K562 (cell line): ENCODE data around the gene HECW1. TPM values are rescaled to one million over a fixed set of nuclear protein-coding genes. Genes with fewer than 3 reads are reported as not detected.

Experiments used
- ATAC-seq: fragments of 200-7000 bp; cut with Tn5 transposase; 3 replicates; pipeline ENCODE4 v1.9.1; 2020; ENCODE audit warnings: moderate library complexity
- BruUV-seq: library from RNA; stranded (reverse); fragments of 400-500 nt; replicated peaks from 2 replicates; lab custom pipeline; 2021; lab: Mats Ljungman, UMichigan
- CTCF ChIA-PET: fragments of 300-600 bp; formaldehyde crosslinking; extraction: SDS; loops from one replicate; lab custom pipeline; 2021; ENCODE audit warnings: low intra/inter-chr PET ratio; lab: Yijun Ruan, JAX
- POLR2A ChIA-PET: fragments of 300-600, 350-650 bp; sonication (Branson Sonifier 250); formaldehyde crosslinking; extraction: SDS; loops from one replicate; lab custom pipeline; 2021; ENCODE audit warnings: antibody characterized with exemption, inconsistent platforms; lab: Yijun Ruan, JAX
- DNase-seq, 4 experiments: peaks; one replicate each; pipeline versions ENCODE4 v3.0.0 to v3.0.0-alpha.2; 2011 to 2018; ENCODE audit warnings: low spot score in 3 of 4, mixed read lengths in 3 of 4; ENCODE audit errors: extremely low read depth in 1 of 4
- FAIRE-seq: peaks from 2 replicates; lab custom pipeline; 2011; peaks lifted over from hg19 to GRCh38; lab: Jason Lieb, UNC
- H2AFZ ChIP-seq: 2 replicates; pipeline ENCODE4 v1.6.0; 2011; ENCODE audit warnings: low read depth, low read length, control low read depth, inconsistent platforms
- H3K27ac ChIP-seq: fragments of 200-600 bp; 3 replicates; pipeline ENCODE4 v1.8.0; 2011; ENCODE audit warnings: low read depth, mild to moderate bottlenecking, control low read depth, inconsistent platforms, low read length, moderate library complexity, mixed read lengths; ENCODE audit errors: extremely low read depth
- H3K27me3 ChIP-seq, 2 experiments: fragments of 300-600 bp in 1 of 2; 2 replicates in 1 of 2; 3 replicates in 1 of 2; pipeline versions ENCODE4 v1.6.0 to v1.8.0; 2011; ENCODE audit warnings: inconsistent platforms in 2 of 2, low read length in 2 of 2, mild to moderate bottlenecking in 1 of 2, mixed read lengths in 1 of 2, moderate library complexity in 1 of 2; ENCODE audit not compliant: control insufficient read depth in 2 of 2, insufficient read depth in 2 of 2
- H3K36me3 ChIP-seq: fragments of 300-600 bp; 3 replicates; pipeline ENCODE4 v1.8.0; 2011; ENCODE audit warnings: mild to moderate bottlenecking, low read length, inconsistent platforms; ENCODE audit not compliant: control insufficient read depth, insufficient read depth
- H3K4me1 ChIP-seq, 2 experiments: fragments of 200-600 bp in 1 of 2; replicated peaks in 1 of 2; 2 replicates in 1 of 2; 3 replicates in 1 of 2; pipeline versions ENCODE4 v1.5.1 to v1.8.0; 2011; ENCODE audit warnings: inconsistent platforms in 2 of 2, low read length in 2 of 2, mild to moderate bottlenecking in 1 of 2, mixed read lengths in 1 of 2, moderate library complexity in 1 of 2; ENCODE audit not compliant: control insufficient read depth in 2 of 2, insufficient read depth in 2 of 2
- H3K4me2 ChIP-seq: 2 replicates; pipeline ENCODE4 v1.6.1; 2011; ENCODE audit warnings: low read length, control low read depth, inconsistent platforms, mixed read lengths; ENCODE audit not compliant: insufficient read depth
- H3K4me3 ChIP-seq: fragments of 200-600 bp; sonication (generic), shearing (Covaris generic); 2 replicates; pipeline ENCODE4 v1.5.1; 2016; ENCODE audit warnings: control low read depth, inconsistent platforms
- H3K79me2 ChIP-seq: fragments of 200-600 bp; 3 replicates; pipeline ENCODE4 v1.8.0; 2011; ENCODE audit warnings: low read length, inconsistent platforms; ENCODE audit not compliant: control insufficient read depth, insufficient read depth
- H3K9ac ChIP-seq, 2 experiments: 2 replicates each; pipeline versions ENCODE4 v1.6.0 to v1.6.1; 2011; ENCODE audit warnings: low read depth in 2 of 2, low read length in 2 of 2, control low read depth in 1 of 2, inconsistent platforms in 1 of 2, mild to moderate bottlenecking in 1 of 2, mixed read lengths in 1 of 2; ENCODE audit not compliant: insufficient read depth in 1 of 2
- H3K9me1 ChIP-seq: one replicate; pipeline ENCODE4 v1.6.0; 2011; ENCODE audit warnings: inconsistent platforms, mild to moderate bottlenecking, low read length, moderate library complexity; ENCODE audit not compliant: control insufficient read depth, insufficient read depth
- H3K9me3 ChIP-seq: replicated peaks from 2 replicates; pipeline ENCODE4 v1.5.1; 2011; ENCODE audit warnings: low read depth, low read length, inconsistent platforms; ENCODE audit not compliant: control insufficient read depth, insufficient read depth
- H4K20me1 ChIP-seq: replicated peaks from 2 replicates; pipeline ENCODE4 v1.6.1; 2011; ENCODE audit warnings: low read length, inconsistent platforms, mixed read lengths; ENCODE audit not compliant: control insufficient read depth, insufficient read depth
- ESRRB ChIP-seq: fragments of 250-450 bp; sonication (Bioruptor Pico); IDR thresholded peaks from 2 replicates; pipeline ENCODE4 v1.5.0; 2020; ENCODE audit warnings: mild to moderate bottlenecking, moderate library complexity, borderline replicate concordance
- EWSR1 ChIP-seq: fragments of 450-650 bp; IDR thresholded peaks from 2 replicates; pipeline ENCODE4 v1.6.1; 2018; ENCODE audit warnings: borderline replicate concordance, mild to moderate bottlenecking, low read depth, moderate library complexity; ENCODE audit not compliant: partially characterized antibody
- FOS ChIP-seq: IDR thresholded peaks from 3 replicates; pipeline ENCODE4 v1.6.1; 2011; ENCODE audit not compliant: insufficient read length; ENCODE audit errors: extremely low read depth
- FOSL1 ChIP-seq: fragments of 200-800 bp; sonication (Bioruptor generic); conservative IDR thresholded peaks from 2 replicates; pipeline ENCODE4 v1.6.1; 2016; ENCODE audit warnings: missing genetic modification characterization, missing compliant biosample characterization
- HCFC1 ChIP-seq: IDR thresholded peaks from 2 replicates; pipeline ENCODE4 v1.6.1; 2012; ENCODE audit warnings: low read depth, low read length, improper control_type of control experiment
- KDM4B ChIP-seq, 2 experiments: fragments of 450-650 bp in 1 of 2; sonication (generic) in 1 of 2; IDR thresholded peaks; 2 replicates each; pipeline ENCODE4 v1.6.1; 2016 to 2017; ENCODE audit warnings: borderline replicate concordance in 2 of 2, antibody characterized with exemption in 1 of 2, low read depth in 1 of 2, mild to moderate bottlenecking in 1 of 2
- KLF10 ChIP-seq: fragments of 250-450 bp; sonication (Bioruptor Pico); IDR thresholded peaks from 2 replicates; pipeline ENCODE4 v1.6.1; 2021; ENCODE audit warnings: matching md5 sums
- MEIS2 ChIP-seq: fragments of 450-650 bp; IDR thresholded peaks from 2 replicates; pipeline ENCODE4 v1.6.1; 2014; ENCODE audit warnings: mild to moderate bottlenecking; ENCODE audit not compliant: partially characterized antibody
- NFE2L1 ChIP-seq: fragments of 450-650 bp; IDR thresholded peaks from 2 replicates; pipeline ENCODE4 v1.6.1; 2016; ENCODE audit warnings: missing genetic modification characterization, low read depth, mild to moderate bottlenecking, missing compliant biosample characterization, moderate library complexity, borderline replicate concordance
- RFX1 ChIP-seq: fragments of 450-650 bp; IDR thresholded peaks from 2 replicates; pipeline ENCODE4 v1.6.1; 2016; ENCODE audit warnings: mild to moderate bottlenecking, moderate library complexity
- SMARCC2 ChIP-seq: fragments of 450-650 bp; IDR thresholded peaks from 2 replicates; pipeline ENCODE4 v1.6.1; 2017; ENCODE audit warnings: antibody characterized with exemption, moderate library complexity, mild to moderate bottlenecking, low read depth
- ZNF445 ChIP-seq: fragments of 250-450 bp; sonication (Bioruptor Pico); IDR thresholded peaks from 2 replicates; pipeline ENCODE4 v1.4.0; 2020; ENCODE audit warnings: low read depth, mild to moderate bottlenecking, moderate library complexity
- ZNF589 ChIP-seq: fragments of 200-800 bp; sonication (Bioruptor generic); IDR thresholded peaks from 2 replicates; pipeline ENCODE4 v1.6.1; 2016; ENCODE audit warnings: low read depth, missing genetic modification characterization, missing compliant biosample characterization
- ZNF695 ChIP-seq: fragments of 450-650 bp; formaldehyde crosslinking; IDR thresholded peaks from 2 replicates; pipeline ENCODE4 v1.4.0; 2020; ENCODE audit warnings: mild to moderate bottlenecking, moderate library complexity
- ZNF696 ChIP-seq: fragments of 250-450 bp; sonication (Bioruptor Pico); conservative IDR thresholded peaks from 2 replicates; pipeline ENCODE4 v1.4.0; 2020; ENCODE audit warnings: mild to moderate bottlenecking, moderate library complexity
- ZNF780A ChIP-seq: fragments of 250-450 bp; sonication (Bioruptor Pico); IDR thresholded peaks from 2 replicates; pipeline ENCODE4 v1.5.0; 2021; ENCODE audit warnings: mild to moderate bottlenecking
- WGBS: fragments of 100-300 bp; shearing (Covaris generic); methylation state at CpG from one replicate; pipeline ENCODE4 v1.1.6; 2016; ENCODE audit warnings: low coverage, mixed read lengths; ENCODE audit not compliant: insufficient coverage; ENCODE audit errors: missing lambda C conversion rate; 5-methylcytosine and 5-hydroxymethylcytosine counted together
- in situ Hi-C: fragments of 300-500 bp; cut with MboI; formaldehyde crosslinking; loops from 4 replicates; pipeline ENCODE4 v1.15.0; 2018; ENCODE audit warnings: inconsistent platforms, mixed read lengths
- intact Hi-C: fragments of 100-400 bp; cut with micrococcal nuclease; formaldehyde crosslinking; loops from 2 replicates; pipeline ENCODE4 v1.14.2; 2022
- polyA plus RNA-seq, 8 experiments: library from polyadenylated mRNA; depleted of rRNA in 4 of 8; stranded (reverse) in 5 of 8; unstranded in 3 of 8; fragments of >200 nt; fragmentation: Nextera tagmentation in 2 of 8; fragmentation: Illumina TruSeq in 1 of 8; extraction: Ambion mirVana in 2 of 8; extraction: Trizol in 1 of 8; gene quantifications; 2 replicates each; pipeline versions ENCODE4 v1.2.1 to v1.2.3, GENCODE V29; 2011 to 2014; ENCODE audit warnings: inconsistent platforms in 1 of 8, missing spikeins in 1 of 8
- total RNA-seq, 7 experiments: library from RNA; depleted of rRNA in 6 of 7; stranded (reverse); fragments of >200 nt in 6 of 7; fragmentation: Illumina TruSeq in 2 of 7; extraction: Trizol in 2 of 7; gene quantifications; 2 replicates each; pipeline versions ENCODE4 v1.2.1 to v1.2.3, GENCODE V29; 2011 to 2021; ENCODE audit warnings: low replicate concordance in 1 of 7
- TF ChIP-seq, protein P1 (sequence below), 2 experiments: IDR thresholded peaks; 2 replicates each; pipeline ENCODE4 v1.6.1; 2011; ENCODE audit warnings: borderline replicate concordance in 1 of 2, control low read depth in 1 of 2, low read depth in 1 of 2, low read length in 1 of 2, mild to moderate bottlenecking in 1 of 2, mixed read lengths in 1 of 2, moderate library complexity in 1 of 2; ENCODE audit not compliant: insufficient read depth in 1 of 2, insufficient read length in 1 of 2, poor library complexity in 1 of 2, severe bottlenecking in 1 of 2; ENCODE audit errors: extremely low read depth in 1 of 2
- TF ChIP-seq, protein P2 (sequence below): fragments of 200-400 bp; formaldehyde crosslinking; IDR thresholded peaks from 2 replicates; pipeline ENCODE4 v1.6.1; 2017; ENCODE audit warnings: mild to moderate bottlenecking, low read depth, low read length, moderate library complexity

The HECW1 gene
- total and polyA plus RNA-seq, 9 of the 15 experiments (the other 6 are each of a cell fraction or from before 2014, with no cell fraction given) = 0.07 to 0.31 (median 0.13) TPM; not detected in 4

DNA sequence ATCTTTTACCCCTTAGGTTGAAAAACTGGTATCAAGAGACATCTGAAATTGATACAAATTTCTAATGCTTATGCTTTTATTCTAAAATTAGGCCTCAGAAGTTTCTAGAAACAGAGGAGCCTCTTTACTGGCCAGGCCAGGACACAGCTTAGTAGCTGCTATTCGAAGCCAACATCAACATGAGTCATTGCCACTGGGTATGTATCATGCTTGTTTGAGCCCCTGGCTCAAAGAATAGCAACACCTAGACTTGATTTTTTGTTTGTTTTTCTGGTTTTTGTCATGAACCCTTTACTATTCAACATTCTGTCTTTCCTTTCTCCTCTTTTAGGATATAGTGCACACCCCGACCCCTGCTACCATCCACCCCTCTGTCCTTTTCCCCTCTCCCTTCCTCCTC lies 379.5 kb downstream of the HECW1 start:
- no peak for DNase-seq
- Histone ChIP-seq H3K27me3 (peaks cover 4 to 13% of the 10 kb centered on the region in 2 experiments; a peak in 3 of 5 replicates), H2AFZ (no peak overlapping the region), H3K9me3 (no peaks in the 10 kb centered on the region), H3K79me2 (no peaks in the 10 kb centered on the region), H3K27ac (no peak overlapping the region), H3K9ac (no peak overlapping the region), H3K9me1 (no peaks in the 10 kb centered on the region), H3K4me1 (no peaks in the 10 kb centered on the region), H4K20me1 (no peaks in the 10 kb centered on the region), H3K36me3 (no peaks in the 10 kb centered on the region), H3K4me3 (no peak overlapping the region), H3K4me2 (no peak overlapping the region)
- in situ Hi-C loops (no loop called here), intact Hi-C loops (no loop called here)
- TF ChIP-seq HCFC1 = no peak
- TF ChIP-seq EWSR1 = no peak
- TF ChIP-seq FOS = no peak
- no peak for TF ChIP-seq ZNF696
- TF ChIP-seq, protein P1, sequence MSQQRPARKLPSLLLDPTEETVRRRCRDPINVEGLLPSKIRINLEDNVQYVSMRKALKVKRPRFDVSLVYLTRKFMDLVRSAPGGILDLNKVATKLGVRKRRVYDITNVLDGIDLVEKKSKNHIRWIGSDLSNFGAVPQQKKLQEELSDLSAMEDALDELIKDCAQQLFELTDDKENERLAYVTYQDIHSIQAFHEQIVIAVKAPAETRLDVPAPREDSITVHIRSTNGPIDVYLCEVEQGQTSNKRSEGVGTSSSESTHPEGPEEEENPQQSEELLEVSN (IDR thresholded peaks at IDR 0.05; ENCODE audit: borderline replicate concordance in 1 of 2, extremely low read depth in 1 of 2, insufficient read depth in 1 of 2, insufficient read length in 1 of 2, low read depth in 1 of 2, low read length in 1 of 2, poor library complexity in 1 of 2, severe bottlenecking in 1 of 2) = no peak
- TF ChIP-seq FOSL1 (tag) = no peak
- TF ChIP-seq ZNF695 (CRISPR knock-in tag) = no peak
- no peak for TF ChIP-seq ZNF445 (CRISPR knock-in tag)
- no peak for TF ChIP-seq ZNF589
- no peak for TF ChIP-seq ZNF780A
- TF ChIP-seq ESRRB (CRISPR knock-in tag) = no peak
- TF ChIP-seq, protein P2, sequence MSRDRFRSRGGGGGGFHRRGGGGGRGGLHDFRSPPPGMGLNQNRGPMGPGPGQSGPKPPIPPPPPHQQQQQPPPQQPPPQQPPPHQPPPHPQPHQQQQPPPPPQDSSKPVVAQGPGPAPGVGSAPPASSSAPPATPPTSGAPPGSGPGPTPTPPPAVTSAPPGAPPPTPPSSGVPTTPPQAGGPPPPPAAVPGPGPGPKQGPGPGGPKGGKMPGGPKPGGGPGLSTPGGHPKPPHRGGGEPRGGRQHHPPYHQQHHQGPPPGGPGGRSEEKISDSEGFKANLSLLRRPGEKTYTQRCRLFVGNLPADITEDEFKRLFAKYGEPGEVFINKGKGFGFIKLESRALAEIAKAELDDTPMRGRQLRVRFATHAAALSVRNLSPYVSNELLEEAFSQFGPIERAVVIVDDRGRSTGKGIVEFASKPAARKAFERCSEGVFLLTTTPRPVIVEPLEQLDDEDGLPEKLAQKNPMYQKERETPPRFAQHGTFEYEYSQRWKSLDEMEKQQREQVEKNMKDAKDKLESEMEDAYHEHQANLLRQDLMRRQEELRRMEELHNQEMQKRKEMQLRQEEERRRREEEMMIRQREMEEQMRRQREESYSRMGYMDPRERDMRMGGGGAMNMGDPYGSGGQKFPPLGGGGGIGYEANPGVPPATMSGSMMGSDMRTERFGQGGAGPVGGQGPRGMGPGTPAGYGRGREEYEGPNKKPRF = no peak
- no peak for TF ChIP-seq RFX1
- TF ChIP-seq SMARCC2 = no peak
- no peak for TF ChIP-seq KLF10
- no peak for TF ChIP-seq KDM4B (IDR thresholded peaks at IDR 0.05; ENCODE audit: borderline replicate concordance in 2 of 2, low read depth in 1 of 2)
- TF ChIP-seq NFE2L1 (tag) = no peak
- TF ChIP-seq MEIS2 = no peak
- ChIA-PET POLR2A (no interaction called here), CTCF (no interaction called here)
- FAIRE-seq = no peak
- ATAC-seq = no peak
- WGBS = 0% methylated on average over 2 of the region's 2 CpGs
- no TSS peak for BruUV-seq
